MM.1S (cell line): ENCODE measurements around the gene TMEM106C.

Experiments used
- DNase-seq: peaks from one replicate; pipeline ENCODE4 v3.0.0-alpha.2; 2015
- H2AFZ ChIP-seq: fragments of 300-600 bp; sonication (generic); 2 replicates; pipeline ENCODE4 v1.6.0; 2016; ENCODE audit warnings: antibody characterized with exemption, low read length
- H3F3A ChIP-seq: fragments of 300-600 bp; sonication (generic); 2 replicates; pipeline ENCODE4 v1.6.1; 2016; ENCODE audit warnings: mild to moderate bottlenecking, antibody characterized with exemption, low read length, moderate library complexity, mixed read lengths; ENCODE audit not compliant: insufficient read depth
- H3K27ac ChIP-seq: fragments of 300-600 bp; sonication (generic); 2 replicates; pipeline ENCODE4 v1.5.1; 2016; ENCODE audit warnings: mild to moderate bottlenecking, low read length
- H3K27me3 ChIP-seq: fragments of 300-600 bp; sonication (generic); replicated peaks from 2 replicates; pipeline ENCODE4 v1.6.0; 2016; ENCODE audit warnings: low read length; ENCODE audit not compliant: insufficient read depth
- H3K36me3 ChIP-seq: fragments of 300-600 bp; sonication (generic); replicated peaks from 2 replicates; pipeline ENCODE4 v1.6.1; 2016; ENCODE audit warnings: mild to moderate bottlenecking, low read length, mixed read lengths; ENCODE audit not compliant: insufficient read depth
- H3K4me1 ChIP-seq: fragments of 300-600 bp; sonication (generic); 2 replicates; pipeline ENCODE4 v1.6.1; 2016; ENCODE audit warnings: low read length, mixed read lengths
- H3K4me2 ChIP-seq: fragments of 300-600 bp; sonication (generic); 2 replicates; pipeline ENCODE4 v1.6.0; 2016; ENCODE audit warnings: low read depth, low read length
- H3K4me3 ChIP-seq: fragments of 300-600 bp; sonication (generic); 2 replicates; pipeline ENCODE4 v1.5.1; 2016; ENCODE audit warnings: low read length, mixed read lengths
- H3K79me2 ChIP-seq: fragments of 300-600 bp; sonication (generic); 2 replicates; pipeline ENCODE4 v1.6.1; 2016; ENCODE audit warnings: mixed run types, low read length, mixed read lengths
- H3K9ac ChIP-seq: fragments of 300-600 bp; sonication (generic); 2 replicates; pipeline ENCODE4 v1.6.1; 2016; ENCODE audit warnings: low read length, mixed read lengths
- H3K9me2 ChIP-seq: fragments of 300-600 bp; sonication (generic); replicated peaks from 2 replicates; pipeline ENCODE4 v1.6.1; 2016; ENCODE audit warnings: mild to moderate bottlenecking, low read length, mixed read lengths; ENCODE audit not compliant: insufficient read depth
- H3K9me3 ChIP-seq: fragments of 300-600 bp; sonication (generic); replicated peaks from 2 replicates; pipeline ENCODE4 v1.6.1; 2016; ENCODE audit warnings: mild to moderate bottlenecking, low read length, mixed read lengths; ENCODE audit not compliant: insufficient read depth
- H4K20me1 ChIP-seq: fragments of 300-600 bp; sonication (generic); 2 replicates; pipeline ENCODE4 v1.6.1; 2016; ENCODE audit warnings: mild to moderate bottlenecking, low read length, moderate library complexity, mixed read lengths; ENCODE audit not compliant: insufficient read depth
- EZH2 ChIP-seq: fragments of 300-600 bp; sonication (generic); optimal IDR thresholded peaks from 2 replicates; pipeline ENCODE3; 2017; ENCODE audit warnings: low read depth, mild to moderate bottlenecking, antibody characterized with exemption, low read length, mixed read lengths
- EZH2phosphoT487 ChIP-seq: fragments of 300-600 bp; sonication (generic); IDR thresholded peaks from 2 replicates; pipeline ENCODE4 v1.6.1; 2018; ENCODE audit warnings: antibody characterized with exemption, low read length
- TF ChIP-seq, protein P1 (sequence below): fragments of 300-600 bp; sonication (generic); IDR thresholded peaks from 2 replicates; pipeline ENCODE4 v1.5.1; 2016; ENCODE audit warnings: antibody characterized with exemption, low read length, mixed read lengths

The TMEM106C gene

DNA sequence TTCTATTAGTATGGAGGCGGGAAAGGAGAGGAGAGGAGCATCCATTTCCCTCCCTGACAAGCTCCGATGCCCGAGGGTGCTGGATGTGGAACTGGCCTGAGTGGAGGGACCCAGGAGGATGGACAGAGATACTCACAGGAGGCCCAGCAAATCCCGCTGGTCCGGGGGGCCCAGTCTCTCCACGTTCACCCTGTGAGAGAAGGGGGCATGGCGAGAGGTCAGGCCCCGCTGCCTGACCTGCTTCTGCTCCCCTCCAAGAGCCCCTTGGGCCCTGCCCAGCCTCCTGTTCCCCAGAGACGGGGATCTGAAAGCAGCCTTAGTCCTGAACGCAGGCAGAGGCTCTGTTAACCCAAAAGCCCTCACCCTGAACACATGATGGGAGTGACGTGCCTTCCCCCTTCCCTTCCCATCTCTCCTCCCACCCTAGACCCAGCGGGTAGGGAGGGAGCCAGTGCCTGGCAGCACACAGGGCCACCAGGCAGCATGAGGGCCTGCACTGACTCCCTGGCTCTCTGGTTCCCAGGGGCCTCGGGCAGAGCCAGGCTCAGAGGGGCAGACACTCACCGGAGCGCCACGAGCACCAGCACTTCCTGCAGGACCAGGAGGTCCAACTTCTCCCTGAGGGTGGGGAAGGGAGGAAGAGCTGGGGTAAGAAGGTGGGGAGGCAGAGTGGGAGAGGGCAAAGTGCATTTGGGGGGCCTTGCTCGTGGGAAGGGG is 17.5 kb downstream of the TMEM106C start:
- Histone ChIP-seq H3F3A (no peaks in the 10 kb centered on the region), H3K4me1 (peaks cover 17% of the 10 kb centered on the region), H3K27ac (no peak overlapping the region), H3K9me3 (no peaks in the 10 kb centered on the region), H2AFZ (no peak overlapping the region), H3K4me2 (no peak overlapping the region), H3K36me3 (no peaks in the 10 kb centered on the region), H4K20me1 (no peaks in the 10 kb centered on the region), H3K27me3 (no peaks in the 10 kb centered on the region), H3K9me2 (no peaks in the 10 kb centered on the region), H3K79me2 (no peaks in the 10 kb centered on the region), H3K4me3 (no peak overlapping the region), H3K9ac (no peak overlapping the region)
- TF ChIP-seq, protein P1, sequence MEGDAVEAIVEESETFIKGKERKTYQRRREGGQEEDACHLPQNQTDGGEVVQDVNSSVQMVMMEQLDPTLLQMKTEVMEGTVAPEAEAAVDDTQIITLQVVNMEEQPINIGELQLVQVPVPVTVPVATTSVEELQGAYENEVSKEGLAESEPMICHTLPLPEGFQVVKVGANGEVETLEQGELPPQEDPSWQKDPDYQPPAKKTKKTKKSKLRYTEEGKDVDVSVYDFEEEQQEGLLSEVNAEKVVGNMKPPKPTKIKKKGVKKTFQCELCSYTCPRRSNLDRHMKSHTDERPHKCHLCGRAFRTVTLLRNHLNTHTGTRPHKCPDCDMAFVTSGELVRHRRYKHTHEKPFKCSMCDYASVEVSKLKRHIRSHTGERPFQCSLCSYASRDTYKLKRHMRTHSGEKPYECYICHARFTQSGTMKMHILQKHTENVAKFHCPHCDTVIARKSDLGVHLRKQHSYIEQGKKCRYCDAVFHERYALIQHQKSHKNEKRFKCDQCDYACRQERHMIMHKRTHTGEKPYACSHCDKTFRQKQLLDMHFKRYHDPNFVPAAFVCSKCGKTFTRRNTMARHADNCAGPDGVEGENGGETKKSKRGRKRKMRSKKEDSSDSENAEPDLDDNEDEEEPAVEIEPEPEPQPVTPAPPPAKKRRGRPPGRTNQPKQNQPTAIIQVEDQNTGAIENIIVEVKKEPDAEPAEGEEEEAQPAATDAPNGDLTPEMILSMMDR: no peak
- TF ChIP-seq EZH2phosphoT487 (no peak), EZH2 (no peak)
- DNase-seq: no peak

GRCh38 chr12:47981496-47982260 is 18.3 kb downstream of the TMEM106C start:
- H3K4me1 ChIP-seq: peaks cover 17% of the 10 kb centered on the region
- TF ChIP-seq, protein P1: no peak
- no peak for TF ChIP-seq EZH2
- no peak for TF ChIP-seq EZH2phosphoT487
- H3F3A ChIP-seq: no peaks in the 10 kb centered on the region
- H2AFZ ChIP-seq: 0 out of 2 replicates have a peak overlapping the region, but pooled peaks have one; percentile 53
- H3K9ac ChIP-seq: peak overlapping the region; percentile 12; the same call in 1 of the 2 replicates
- H3K27ac ChIP-seq: no peak overlapping the region; the same call in 1 of the 2 replicates
- peak overlapping the region; percentile 73 for H3K4me2 ChIP-seq
- no peaks in the 10 kb centered on the region for H3K9me2 ChIP-seq
- H3K27me3 ChIP-seq: no peaks in the 10 kb centered on the region
- no peak for DNase-seq
- H3K36me3 ChIP-seq: no peaks in the 10 kb centered on the region
- H4K20me1 ChIP-seq: no peaks in the 10 kb centered on the region
- no peak overlapping the region for H3K4me3 ChIP-seq
- H3K9me3 ChIP-seq: no peaks in the 10 kb centered on the region
- H3K79me2 ChIP-seq: no peaks in the 10 kb centered on the region

- H3K4me2 ChIP-seq: peak overlapping the region; percentile 73
- no peak overlapping the region for H3K4me3 ChIP-seq
- H3K9me3 ChIP-seq: no peaks in the 10 kb centered on the region
- peak overlapping the region; percentile 11; the same call in 1 of the 2 replicates for H3K27ac ChIP-seq
- peak; percentile 85 for DNase-seq
- peaks cover 17% of the 10 kb centered on the region for H3K4me1 ChIP-seq
- H3K9ac ChIP-seq: peak overlapping the region; percentile 12; the same call in 1 of the 2 replicates
- no peaks in the 10 kb centered on the region for H3K27me3 ChIP-seq
- TF ChIP-seq EZH2phosphoT487 (no peak), EZH2 (no peak)
- TF ChIP-seq, protein P1: no peak
- H3K79me2 ChIP-seq: no peaks in the 10 kb centered on the region
- H2AFZ ChIP-seq: peak overlapping the region; percentile 53; the same call in 1 of the 2 replicates
- no peaks in the 10 kb centered on the region for H3K9me2 ChIP-seq
- H4K20me1 ChIP-seq: no peaks in the 10 kb centered on the region
- H3F3A ChIP-seq: no peaks in the 10 kb centered on the region
- H3K36me3 ChIP-seq: no peaks in the 10 kb centered on the region
Observed at GRCh38 chr12:47982311-47982710, 18.9 kb downstream of the TMEM106C start.
